WTC11 (cell line): Measurements from ENCODE around the gene WLS. TPM values are rescaled to one million over a fixed set of nuclear protein-coding genes. Genes with fewer than 3 reads are reported as not detected.

Experiments used
- ATAC-seq: fragments of 200-7000 bp; cut with Tn5 transposase; 2 replicates; pipeline ENCODE4 v1.10.0; 2021; ENCODE audit warnings: mild to moderate bottlenecking, moderate library complexity
- CTCF ChIA-PET: fragments of 300-600 bp; sonication (Branson Sonifier 250); formaldehyde crosslinking; loops from one replicate; lab custom pipeline; 2021; ENCODE audit warnings: antibody characterized with exemption; lab: Charles Lee
- POLR2A ChIA-PET: fragments of 350-600 bp; sonication (Branson Sonifier 250); formaldehyde crosslinking; loops from one replicate; lab custom pipeline; 2021; ENCODE audit warnings: antibody characterized with exemption; lab: Charles Lee
- DNase-seq: peaks from one replicate; pipeline ENCODE4 v3.0.0; 2021; ENCODE audit warnings: low spot score
- H3K27ac Mint-ChIP-seq: 2 replicates; pipeline ENCODE4 v1.8.0; 2021; ENCODE audit warnings: mixed read lengths
- H3K27me3 Mint-ChIP-seq: 2 replicates; pipeline ENCODE4 v1.8.0; 2021; ENCODE audit warnings: low read depth, mild to moderate bottlenecking, moderate library complexity, mixed read lengths
- H3K36me3 Mint-ChIP-seq: 2 replicates; pipeline ENCODE4 v1.8.0; 2021; ENCODE audit warnings: mixed read lengths
- H3K4me1 Mint-ChIP-seq: 2 replicates; pipeline ENCODE4 v1.8.0; 2022; ENCODE audit warnings: mixed read lengths
- H3K4me3 Mint-ChIP-seq: 2 replicates; pipeline ENCODE4 v1.8.0; 2021; ENCODE audit warnings: mild to moderate bottlenecking, moderate library complexity, mixed read lengths
- H3K9me3 Mint-ChIP-seq: 2 replicates; pipeline ENCODE4 v1.8.0; 2021; ENCODE audit warnings: mixed read lengths
- ATF3 ChIP-seq: sonication (generic); formaldehyde crosslinking; conservative IDR thresholded peaks from 2 replicates; pipeline ENCODE4 v1.8.1; 2022; ENCODE audit warnings: mild to moderate bottlenecking, missing genetic modification reagents
- CBFB ChIP-seq: sonication (generic); formaldehyde crosslinking; IDR thresholded peaks from 2 replicates; pipeline ENCODE4 v1.8.1; 2022; ENCODE audit warnings: mild to moderate bottlenecking, low read depth, missing genetic modification reagents
- CREM ChIP-seq: sonication (generic); formaldehyde crosslinking; IDR thresholded peaks from 2 replicates; pipeline ENCODE4 v1.8.1; 2022; ENCODE audit warnings: mild to moderate bottlenecking, missing genetic modification reagents, moderate library complexity
- ERG ChIP-seq: fragments of 250-450 bp; sonication (Bioruptor Pico); IDR thresholded peaks from 2 replicates; pipeline ENCODE4 v1.8.0; 2021; ENCODE audit warnings: mild to moderate bottlenecking
- ETV6 ChIP-seq: sonication (generic); formaldehyde crosslinking; IDR thresholded peaks from 2 replicates; pipeline ENCODE4 v1.8.1; 2022; ENCODE audit warnings: mild to moderate bottlenecking, missing genetic modification reagents
- FOXJ3 ChIP-seq: sonication (generic); formaldehyde crosslinking; IDR thresholded peaks from 2 replicates; pipeline ENCODE4 v1.9.0; 2021; ENCODE audit warnings: missing genetic modification reagents, mild to moderate bottlenecking, borderline replicate concordance
- FOXK1 ChIP-seq: sonication (generic); formaldehyde crosslinking; IDR thresholded peaks from 2 replicates; pipeline ENCODE4 v1.8.0; 2022; ENCODE audit warnings: mild to moderate bottlenecking, moderate library complexity, missing genetic modification reagents
- FOXP4 ChIP-seq: sonication (generic); formaldehyde crosslinking; IDR thresholded peaks from 2 replicates; pipeline ENCODE4 v1.8.0; 2022; ENCODE audit warnings: mild to moderate bottlenecking, missing genetic modification reagents
- GABPB1 ChIP-seq: sonication (generic); formaldehyde crosslinking; IDR thresholded peaks from 2 replicates; pipeline ENCODE4 v1.8.1; 2023; ENCODE audit warnings: mild to moderate bottlenecking, missing genetic modification reagents
- GTF2I ChIP-seq: fragments of 250-450 bp; sonication (Bioruptor Pico); conservative IDR thresholded peaks from 2 replicates; pipeline ENCODE4 v1.4.0; 2021; ENCODE audit warnings: mild to moderate bottlenecking
- JUN ChIP-seq: sonication (generic); formaldehyde crosslinking; IDR thresholded peaks from 2 replicates; pipeline ENCODE4 v1.8.0; 2023; ENCODE audit warnings: mild to moderate bottlenecking, missing genetic modification reagents
- MXD4 ChIP-seq: fragments of 250-450 bp; sonication (Bioruptor Pico); IDR thresholded peaks from 2 replicates; pipeline ENCODE4 v1.8.0; 2021; ENCODE audit warnings: mild to moderate bottlenecking, moderate library complexity, borderline replicate concordance
- MYBL2 ChIP-seq: sonication (generic); formaldehyde crosslinking; IDR thresholded peaks from 2 replicates; pipeline ENCODE4 v1.8.1; 2023; ENCODE audit warnings: mild to moderate bottlenecking, moderate library complexity, missing genetic modification reagents
- NR2C2 ChIP-seq: sonication (generic); formaldehyde crosslinking; IDR thresholded peaks from 2 replicates; pipeline ENCODE4 v1.8.0; 2022; ENCODE audit warnings: mild to moderate bottlenecking, missing genetic modification reagents
- NR3C1 ChIP-seq: sonication (generic); formaldehyde crosslinking; conservative IDR thresholded peaks from 2 replicates; pipeline ENCODE4 v1.8.1; 2023; ENCODE audit warnings: low read depth, mild to moderate bottlenecking, missing genetic modification reagents
- ZNF416 ChIP-seq: fragments of 250-450 bp; sonication (Bioruptor Pico); IDR thresholded peaks from 2 replicates; pipeline ENCODE4 v1.9.0; 2021; ENCODE audit warnings: mild to moderate bottlenecking, inconsistent platforms
- total RNA-seq: library from RNA; stranded (reverse); gene quantifications from 3 replicates; pipeline ENCODE4 v1.2.3, GENCODE V29; 2021
- TF ChIP-seq, protein P1 (sequence below): sonication (generic); formaldehyde crosslinking; IDR thresholded peaks from 2 replicates; pipeline ENCODE4 v1.8.0; 2022; ENCODE audit warnings: mild to moderate bottlenecking, missing genetic modification reagents
- TF ChIP-seq, protein P2 (sequence below): sonication (generic); formaldehyde crosslinking; IDR thresholded peaks from 2 replicates; pipeline ENCODE4 v1.8.1; 2023; ENCODE audit warnings: mild to moderate bottlenecking, missing genetic modification reagents
- TF ChIP-seq, protein P3 (sequence below): sonication (generic); formaldehyde crosslinking; IDR thresholded peaks from 2 replicates; pipeline ENCODE4 v1.8.0; 2022; ENCODE audit warnings: missing genetic modification reagents
- TF ChIP-seq, protein P4 (sequence below): fragments of 250-450 bp; sonication (Bioruptor Pico); IDR thresholded peaks from 2 replicates; pipeline ENCODE4 v1.9.0; 2021; ENCODE audit warnings: mild to moderate bottlenecking

The WLS gene
- total RNA-seq, 1 experiment from 2014 or later, result 4.5 TPM

GRCh38 chr1:68113966-68114365, 118.4 kb downstream of the WLS start:
- no peak overlapping the region for H3K27ac Mint-ChIP-seq
- CTCF ChIA-PET, result interaction anchor here (1.1 to 1.2 kb wide), 2 partner anchors 229 to 260 kb away, joined by 3 to 5 read pairs; no protein-coding TSS in a partner anchor

GRCh38 chr1:68112835-68113243, 119.5 kb downstream of the WLS start:
- ATAC-seq (no peak), DNase-seq (no peak)
- ChIA-PET CTCF (interaction anchor here (1.5 kb wide), 1 partner anchor 56 kb away, joined by 4 read pairs; no protein-coding TSS in a partner anchor), POLR2A (no interaction called here)
- Mint-ChIP-seq H3K27ac (no peak overlapping the region), H3K9me3 (no peaks in the 10 kb centered on the region), H3K4me1 (peaks cover 4% of the 10 kb centered on the region; the same call in 1 of the 2 replicates), H3K4me3 (no peak overlapping the region), H3K36me3 (no peaks in the 10 kb centered on the region), H3K27me3 (no peaks in the 10 kb centered on the region)
- TF ChIP-seq GABPB1 (CRISPR knock-in tag) (no peak), NR2C2 (no peak), NR3C1 (CRISPR knock-in tag) (no peak), FOXK1 (CRISPR knock-in tag) (no peak), FOXP4 (CRISPR knock-in tag) (no peak), CREM (no peak), MYBL2 (CRISPR knock-in tag) (no peak), MXD4 (no peak)
- TF ChIP-seq, protein P1, sequence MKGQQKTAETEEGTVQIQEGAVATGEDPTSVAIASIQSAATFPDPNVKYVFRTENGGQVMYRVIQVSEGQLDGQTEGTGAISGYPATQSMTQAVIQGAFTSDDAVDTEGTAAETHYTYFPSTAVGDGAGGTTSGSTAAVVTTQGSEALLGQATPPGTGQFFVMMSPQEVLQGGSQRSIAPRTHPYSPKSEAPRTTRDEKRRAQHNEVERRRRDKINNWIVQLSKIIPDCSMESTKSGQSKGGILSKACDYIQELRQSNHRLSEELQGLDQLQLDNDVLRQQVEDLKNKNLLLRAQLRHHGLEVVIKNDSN (CRISPR knock-in tag), result no peak

More at GRCh38 chr1:68113966-68114365, 118.4 kb downstream of the WLS start:
- DNase-seq, result no peak
- TF ChIP-seq, protein P2, sequence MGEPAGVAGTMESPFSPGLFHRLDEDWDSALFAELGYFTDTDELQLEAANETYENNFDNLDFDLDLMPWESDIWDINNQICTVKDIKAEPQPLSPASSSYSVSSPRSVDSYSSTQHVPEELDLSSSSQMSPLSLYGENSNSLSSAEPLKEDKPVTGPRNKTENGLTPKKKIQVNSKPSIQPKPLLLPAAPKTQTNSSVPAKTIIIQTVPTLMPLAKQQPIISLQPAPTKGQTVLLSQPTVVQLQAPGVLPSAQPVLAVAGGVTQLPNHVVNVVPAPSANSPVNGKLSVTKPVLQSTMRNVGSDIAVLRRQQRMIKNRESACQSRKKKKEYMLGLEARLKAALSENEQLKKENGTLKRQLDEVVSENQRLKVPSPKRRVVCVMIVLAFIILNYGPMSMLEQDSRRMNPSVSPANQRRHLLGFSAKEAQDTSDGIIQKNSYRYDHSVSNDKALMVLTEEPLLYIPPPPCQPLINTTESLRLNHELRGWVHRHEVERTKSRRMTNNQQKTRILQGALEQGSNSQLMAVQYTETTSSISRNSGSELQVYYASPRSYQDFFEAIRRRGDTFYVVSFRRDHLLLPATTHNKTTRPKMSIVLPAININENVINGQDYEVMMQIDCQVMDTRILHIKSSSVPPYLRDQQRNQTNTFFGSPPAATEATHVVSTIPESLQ (CRISPR knock-in tag), result no peak
- TF ChIP-seq FOXJ3 (CRISPR knock-in tag) (no peak), ZNF416 (CRISPR knock-in tag) (no peak), ETV6 (CRISPR knock-in tag) (no peak), ERG (CRISPR knock-in tag) (no peak), CREM (no peak), CBFB (no peak), JUN (CRISPR knock-in tag) (no peak), GTF2I (CRISPR knock-in tag) (no peak), ATF3 (no peak)
- TF ChIP-seq, protein P3, sequence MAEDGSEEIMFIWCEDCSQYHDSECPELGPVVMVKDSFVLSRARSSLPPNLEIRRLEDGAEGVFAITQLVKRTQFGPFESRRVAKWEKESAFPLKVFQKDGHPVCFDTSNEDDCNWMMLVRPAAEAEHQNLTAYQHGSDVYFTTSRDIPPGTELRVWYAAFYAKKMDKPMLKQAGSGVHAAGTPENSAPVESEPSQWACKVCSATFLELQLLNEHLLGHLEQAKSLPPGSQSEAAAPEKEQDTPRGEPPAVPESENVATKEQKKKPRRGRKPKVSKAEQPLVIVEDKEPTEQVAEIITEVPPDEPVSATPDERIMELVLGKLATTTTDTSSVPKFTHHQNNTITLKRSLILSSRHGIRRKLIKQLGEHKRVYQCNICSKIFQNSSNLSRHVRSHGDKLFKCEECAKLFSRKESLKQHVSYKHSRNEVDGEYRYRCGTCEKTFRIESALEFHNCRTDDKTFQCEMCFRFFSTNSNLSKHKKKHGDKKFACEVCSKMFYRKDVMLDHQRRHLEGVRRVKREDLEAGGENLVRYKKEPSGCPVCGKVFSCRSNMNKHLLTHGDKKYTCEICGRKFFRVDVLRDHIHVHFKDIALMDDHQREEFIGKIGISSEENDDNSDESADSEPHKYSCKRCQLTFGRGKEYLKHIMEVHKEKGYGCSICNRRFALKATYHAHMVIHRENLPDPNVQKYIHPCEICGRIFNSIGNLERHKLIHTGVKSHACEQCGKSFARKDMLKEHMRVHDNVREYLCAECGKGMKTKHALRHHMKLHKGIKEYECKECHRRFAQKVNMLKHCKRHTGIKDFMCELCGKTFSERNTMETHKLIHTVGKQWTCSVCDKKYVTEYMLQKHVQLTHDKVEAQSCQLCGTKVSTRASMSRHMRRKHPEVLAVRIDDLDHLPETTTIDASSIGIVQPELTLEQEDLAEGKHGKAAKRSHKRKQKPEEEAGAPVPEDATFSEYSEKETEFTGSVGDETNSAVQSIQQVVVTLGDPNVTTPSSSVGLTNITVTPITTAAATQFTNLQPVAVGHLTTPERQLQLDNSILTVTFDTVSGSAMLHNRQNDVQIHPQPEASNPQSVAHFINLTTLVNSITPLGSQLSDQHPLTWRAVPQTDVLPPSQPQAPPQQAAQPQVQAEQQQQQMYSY (CRISPR knock-in tag), result no peak
- TF ChIP-seq, protein P4, sequence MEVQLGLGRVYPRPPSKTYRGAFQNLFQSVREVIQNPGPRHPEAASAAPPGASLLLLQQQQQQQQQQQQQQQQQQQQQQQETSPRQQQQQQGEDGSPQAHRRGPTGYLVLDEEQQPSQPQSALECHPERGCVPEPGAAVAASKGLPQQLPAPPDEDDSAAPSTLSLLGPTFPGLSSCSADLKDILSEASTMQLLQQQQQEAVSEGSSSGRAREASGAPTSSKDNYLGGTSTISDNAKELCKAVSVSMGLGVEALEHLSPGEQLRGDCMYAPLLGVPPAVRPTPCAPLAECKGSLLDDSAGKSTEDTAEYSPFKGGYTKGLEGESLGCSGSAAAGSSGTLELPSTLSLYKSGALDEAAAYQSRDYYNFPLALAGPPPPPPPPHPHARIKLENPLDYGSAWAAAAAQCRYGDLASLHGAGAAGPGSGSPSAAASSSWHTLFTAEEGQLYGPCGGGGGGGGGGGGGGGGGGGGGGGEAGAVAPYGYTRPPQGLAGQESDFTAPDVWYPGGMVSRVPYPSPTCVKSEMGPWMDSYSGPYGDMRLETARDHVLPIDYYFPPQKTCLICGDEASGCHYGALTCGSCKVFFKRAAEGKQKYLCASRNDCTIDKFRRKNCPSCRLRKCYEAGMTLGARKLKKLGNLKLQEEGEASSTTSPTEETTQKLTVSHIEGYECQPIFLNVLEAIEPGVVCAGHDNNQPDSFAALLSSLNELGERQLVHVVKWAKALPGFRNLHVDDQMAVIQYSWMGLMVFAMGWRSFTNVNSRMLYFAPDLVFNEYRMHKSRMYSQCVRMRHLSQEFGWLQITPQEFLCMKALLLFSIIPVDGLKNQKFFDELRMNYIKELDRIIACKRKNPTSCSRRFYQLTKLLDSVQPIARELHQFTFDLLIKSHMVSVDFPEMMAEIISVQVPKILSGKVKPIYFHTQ (CRISPR knock-in tag), result no peak
- TF ChIP-seq, all 79 proteins: peak for 0
- ATAC-seq, result no peak
- POLR2A ChIA-PET, result no interaction called here
- no peaks in the 10 kb centered on the region for H3K27me3 Mint-ChIP-seq
- H3K4me1 Mint-ChIP-seq, result 0 out of 2 replicates have a peak, but pooled peaks cover 2% of the 10 kb centered on the region
- no peaks in the 10 kb centered on the region for H3K9me3 Mint-ChIP-seq
- H3K36me3 Mint-ChIP-seq, result no peaks in the 10 kb centered on the region
- no peak overlapping the region for H3K4me3 Mint-ChIP-seq
